Activated naive CD4-positive, alpha-beta T cell treated with anti-CD3 and anti-CD28 coated beads, Interleukin-2, amount 50 U/mL, for 72 hours (primary cell): ENCODE measurements around the gene KBTBD4. TPM values are rescaled to one million over a fixed set of nuclear protein-coding genes. Genes with fewer than 3 reads are reported as not detected.
"Not testable (repeated sequence)": the region's sequence is repeated elsewhere in the genome, so short reads cannot be mapped to it uniquely, and the experiment has no call there.

Experiments
- ATAC-seq, 2 donors: fragments of 150-1000 bp; cut with Tn5 transposase; 2 replicates each; pipeline ENCODE4 v1.10.0; 2021; ENCODE audit warnings: mild to moderate bottlenecking in 2 of 2, moderate library complexity in 2 of 2
- DNase-seq, 2 donors: peaks; one replicate each; pipeline ENCODE4 v3.0.0; 2021 to 2022; ENCODE audit warnings: low spot score in 2 of 2
- H3K27ac Mint-ChIP-seq, 2 donors: one replicate each; pipeline ENCODE4 v1.8.0; 2022; ENCODE audit warnings: mild to moderate bottlenecking in 2 of 2, mixed read lengths in 2 of 2
- H3K36me3 Mint-ChIP-seq, 2 donors: one replicate each; pipeline ENCODE4 v1.8.0; 2022; ENCODE audit warnings: mixed read lengths in 2 of 2
- H3K9me3 Mint-ChIP-seq, 2 donors: one replicate each; pipeline ENCODE4 v1.8.0; 2022; ENCODE audit warnings: mixed read lengths in 2 of 2
- total RNA-seq, 2 donors: library from RNA; stranded (reverse); gene quantifications; one replicate each; pipeline ENCODE4 v1.2.3, GENCODE V29; 2022

The KBTBD4 gene
- total RNA-seq, 2 donors from 2014 or later = 22.1 to 25.4 TPM

GRCh38 chr11:47550288-47551047 lies 28.3 kb downstream of the KBTBD4 start:
- DNase-seq (no peak), ATAC-seq (no peak)
- Mint-ChIP-seq H3K36me3 (peaks cover 18 to 36% of the 10 kb centered on the region in 2 donors), H3K9me3 (no peaks in the 10 kb centered on the region), H3K27ac (peak overlapping the region; percentile 66 to 97)

GRCh38 chr11:47546274-47546673 lies 32.5 kb downstream of the KBTBD4 start:
- Mint-ChIP-seq H3K36me3 (peaks cover 7 to 25% of the 10 kb centered on the region in 2 donors), H3K27ac (peak overlapping the region in 1 of 2 donors; percentile 36)
- H3K9me3 Mint-ChIP-seq, ATAC-seq, DNase-seq: not testable (repeated sequence)

DNA sequence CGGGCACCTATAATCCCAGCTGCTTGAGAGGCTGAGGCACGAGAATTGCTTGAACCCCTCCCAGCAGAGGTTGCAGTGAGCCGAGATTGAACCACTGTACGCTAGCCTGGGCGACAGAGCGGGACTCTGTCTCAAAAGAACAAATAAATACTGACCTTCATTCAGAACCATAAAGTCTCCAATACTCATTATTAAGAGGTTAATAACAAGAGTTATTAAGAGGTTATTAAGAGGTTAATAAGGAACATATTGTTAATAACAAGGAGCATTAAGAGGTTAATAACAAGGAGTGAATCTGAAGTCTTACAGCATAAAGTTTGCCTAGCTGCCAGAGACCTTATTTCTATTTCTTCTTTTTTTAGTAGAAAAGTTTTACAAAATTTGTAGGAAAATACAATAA lies 33.5 kb downstream of the KBTBD4 start:
- H3K9me3 Mint-ChIP-seq = no peaks in the 10 kb centered on the region
- H3K36me3 Mint-ChIP-seq = peaks cover 0 to 15% of the 10 kb centered on the region in 2 donors
- H3K27ac Mint-ChIP-seq = no peak overlapping the region
- ATAC-seq (no peak), DNase-seq (no peak)

- DNase-seq (no peak), ATAC-seq (peak; percentile 38 to 55)
- H3K36me3 Mint-ChIP-seq = peaks cover 5 to 11% of the 10 kb centered on the region in 2 donors
- peaks cover 0 to 4% of the 10 kb centered on the region in 2 donors for H3K9me3 Mint-ChIP-seq
- H3K27ac Mint-ChIP-seq = peak overlapping the region; percentile 93 to 96
Observed at GRCh38 chr11:47541070-47541469, 37.7 kb downstream of the KBTBD4 start.

DNA sequence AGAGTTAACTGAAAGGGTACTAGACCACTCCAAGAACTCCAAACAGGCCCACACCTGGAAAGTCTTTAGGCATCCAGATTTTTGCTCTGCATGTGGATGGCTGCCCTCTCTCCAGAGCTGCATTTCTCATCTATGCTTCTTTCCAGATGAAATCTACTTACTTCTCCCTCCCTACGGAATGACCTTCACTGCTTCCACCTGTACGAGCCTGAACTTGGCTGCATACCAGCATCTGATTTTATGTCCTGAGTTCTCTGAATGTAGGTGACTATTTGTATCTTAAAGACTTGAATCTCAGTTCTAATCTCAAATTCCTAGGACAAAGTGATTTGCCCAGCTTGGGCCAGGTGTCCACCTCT lies 39.1 kb downstream of the KBTBD4 start:
- Mint-ChIP-seq H3K27ac (peak overlapping the region; percentile 88 to 93), H3K36me3 (peaks cover 5 to 11% of the 10 kb centered on the region in 2 donors), H3K9me3 (peaks cover 0 to 4% of the 10 kb centered on the region in 2 donors)
- ATAC-seq = no peak
- no peak for DNase-seq

- no peak for DNase-seq
- ATAC-seq = no peak
- H3K9me3 Mint-ChIP-seq = peaks cover 0 to 4% of the 10 kb centered on the region in 2 donors
- peaks cover 5 to 11% of the 10 kb centered on the region in 2 donors for H3K36me3 Mint-ChIP-seq
- H3K27ac Mint-ChIP-seq = peak overlapping the region in 1 of 2 donors; percentile 87
Observed at GRCh38 chr11:47538741-47539565, 39.8 kb downstream of the KBTBD4 start.

- DNase-seq = no peak
- H3K36me3 Mint-ChIP-seq = peaks cover 5 to 11% of the 10 kb centered on the region in 2 donors
- peaks cover 0 to 4% of the 10 kb centered on the region in 2 donors for H3K9me3 Mint-ChIP-seq
- H3K27ac Mint-ChIP-seq = no peak overlapping the region
- ATAC-seq = no peak
Observed at GRCh38 chr11:47536915-47537314, 41.9 kb downstream of the KBTBD4 start.

GRCh38 chr11:47534704-47535251 lies 44.0 kb downstream of the KBTBD4 start:
- peak overlapping the region in 1 of 2 donors; percentile 55 for H3K27ac Mint-ChIP-seq
- H3K9me3 Mint-ChIP-seq = peaks cover 0 to 4% of the 10 kb centered on the region in 2 donors
- no peak for DNase-seq
- no peak for ATAC-seq
- peaks cover 5 to 8% of the 10 kb centered on the region in 2 donors for H3K36me3 Mint-ChIP-seq

DNA sequence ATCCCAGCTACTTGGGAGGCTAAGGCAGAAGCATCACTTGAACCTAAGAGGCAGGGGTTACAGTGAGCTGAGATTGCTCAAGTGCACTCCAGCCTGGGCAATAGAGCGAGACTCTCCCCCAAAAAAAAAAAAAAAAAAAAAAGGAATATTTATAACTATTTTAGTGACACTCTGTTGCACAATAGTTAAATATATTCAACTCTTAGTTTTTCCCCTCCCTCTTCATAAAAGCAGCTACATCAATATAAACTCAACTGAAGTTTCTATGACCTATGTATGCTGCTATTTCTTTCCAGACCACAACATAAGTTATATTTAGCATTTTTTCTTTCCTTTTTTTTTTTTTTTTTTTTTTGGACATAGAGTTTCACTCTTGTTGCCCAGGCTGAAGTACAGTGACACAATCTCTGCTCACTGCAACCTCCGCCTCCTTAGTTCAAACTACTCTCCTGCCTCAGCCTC lies 45.0 kb downstream of the KBTBD4 start:
- Mint-ChIP-seq H3K36me3 (peaks cover 2 to 3% of the 10 kb centered on the region in 2 donors), H3K27ac (no peak overlapping the region), H3K9me3 (peaks cover 0 to 3% of the 10 kb centered on the region in 2 donors)
- ATAC-seq (no peak), DNase-seq (no peak)

GRCh38 chr11:47532597-47533213 lies 46.1 kb downstream of the KBTBD4 start:
- ATAC-seq (no peak), DNase-seq (no peak)
- H3K9me3 Mint-ChIP-seq = no peaks in the 10 kb centered on the region
- peak overlapping the region; percentile 42 to 77 for H3K27ac Mint-ChIP-seq
- H3K36me3 Mint-ChIP-seq = no peaks in the 10 kb centered on the region

DNA sequence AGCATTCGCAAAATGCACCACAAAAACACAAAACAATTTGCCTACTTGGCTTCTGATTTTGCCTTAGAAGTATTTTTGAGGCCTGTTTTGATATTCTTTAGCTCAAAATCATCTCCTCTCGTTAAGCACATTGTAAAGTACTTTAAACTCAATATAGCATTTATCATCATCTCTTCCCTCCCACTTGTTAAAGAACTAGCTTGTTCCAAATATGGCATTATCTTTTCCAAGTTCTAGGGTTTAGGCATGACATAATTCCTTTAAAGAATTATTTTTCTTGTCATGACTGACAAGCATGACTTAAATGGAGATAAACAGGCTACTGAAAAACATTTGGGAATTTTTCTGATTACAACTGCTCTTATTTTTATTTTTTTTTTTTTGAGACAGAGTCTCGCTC lies 47.1 kb downstream of the KBTBD4 start:
- H3K36me3 Mint-ChIP-seq = no peaks in the 10 kb centered on the region
- DNase-seq (no peak), ATAC-seq (no peak)
- H3K27ac Mint-ChIP-seq = no peak overlapping the region
- H3K9me3 Mint-ChIP-seq = no peaks in the 10 kb centered on the region

DNA sequence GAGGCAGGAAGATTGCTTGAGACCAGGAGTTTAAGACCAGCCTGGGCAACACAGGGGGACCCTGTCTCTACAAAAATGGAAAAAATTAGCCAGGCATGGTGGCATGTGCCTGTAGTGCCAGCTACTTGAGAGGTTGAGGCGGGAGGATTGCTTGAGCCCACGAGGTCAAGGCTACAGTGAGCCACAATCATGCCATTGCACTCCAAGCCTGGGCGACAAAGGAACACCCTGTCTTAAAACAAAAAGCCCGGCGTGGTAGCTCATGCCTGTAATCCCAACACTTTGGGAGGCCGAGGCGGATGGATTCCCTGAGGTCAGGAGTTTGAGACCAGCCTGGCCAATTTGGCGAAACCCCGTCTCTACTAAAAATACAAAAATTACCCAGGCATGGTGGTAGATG lies 48.0 kb downstream of the KBTBD4 start:
- H3K27ac Mint-ChIP-seq = peak overlapping the region in 1 of 2 donors; percentile 7
- H3K9me3 Mint-ChIP-seq, DNase-seq, ATAC-seq, H3K36me3 Mint-ChIP-seq: not testable (repeated sequence)

DNA sequence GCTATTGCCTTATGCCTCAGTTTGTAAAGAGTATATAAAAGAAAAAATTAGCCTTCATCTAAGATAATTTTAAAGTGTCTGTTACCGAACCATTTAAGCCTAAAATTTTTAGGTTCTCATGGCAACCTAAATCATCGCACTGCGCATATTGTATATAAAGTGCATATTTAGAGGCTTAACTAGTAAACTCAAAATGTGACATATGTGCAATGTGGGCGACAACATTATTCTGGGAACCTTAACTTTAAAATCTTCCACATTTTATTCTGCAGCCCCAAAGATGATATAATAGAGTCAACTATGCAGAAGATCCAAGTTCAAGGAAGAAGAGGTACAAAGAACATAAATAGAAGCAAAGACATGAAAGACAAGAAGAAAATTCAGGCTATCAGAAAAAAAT lies 48.8 kb downstream of the KBTBD4 start:
- H3K36me3 Mint-ChIP-seq = no peaks in the 10 kb centered on the region
- no peak for DNase-seq
- H3K27ac Mint-ChIP-seq = no peak overlapping the region
- H3K9me3 Mint-ChIP-seq = no peaks in the 10 kb centered on the region
- no peak for ATAC-seq

- DNase-seq (no peak), ATAC-seq (no peak)
- Mint-ChIP-seq H3K27ac (peak overlapping the region in 1 of 2 donors; percentile 30), H3K9me3 (no peaks in the 10 kb centered on the region), H3K36me3 (no peaks in the 10 kb centered on the region)
Observed at GRCh38 chr11:47527186-47527585, 51.6 kb downstream of the KBTBD4 start.

DNA sequence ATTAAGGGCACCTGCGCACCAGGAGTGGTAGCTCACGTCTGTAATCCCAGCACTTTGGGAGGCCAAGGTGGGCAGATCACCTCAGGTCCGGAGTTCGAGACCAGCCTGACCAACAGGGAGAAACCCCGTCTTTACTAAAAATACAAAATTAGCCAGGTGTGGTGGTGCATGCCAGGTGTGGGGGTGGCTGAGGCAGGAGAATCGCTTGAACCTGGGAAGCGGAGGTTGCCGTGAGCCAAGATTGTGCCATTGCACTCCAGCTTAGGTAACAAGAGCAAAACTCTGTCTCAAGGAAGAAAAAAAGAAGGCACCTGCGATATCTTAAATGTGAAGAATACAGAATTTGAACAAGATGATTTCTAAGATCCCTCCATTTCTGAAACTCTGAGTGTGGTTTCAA lies 52.7 kb downstream of the KBTBD4 start:
- H3K36me3 Mint-ChIP-seq, H3K9me3 Mint-ChIP-seq, ATAC-seq, DNase-seq: not testable (repeated sequence)
- peak overlapping the region in 1 of 2 donors; percentile 90 for H3K27ac Mint-ChIP-seq

DNA sequence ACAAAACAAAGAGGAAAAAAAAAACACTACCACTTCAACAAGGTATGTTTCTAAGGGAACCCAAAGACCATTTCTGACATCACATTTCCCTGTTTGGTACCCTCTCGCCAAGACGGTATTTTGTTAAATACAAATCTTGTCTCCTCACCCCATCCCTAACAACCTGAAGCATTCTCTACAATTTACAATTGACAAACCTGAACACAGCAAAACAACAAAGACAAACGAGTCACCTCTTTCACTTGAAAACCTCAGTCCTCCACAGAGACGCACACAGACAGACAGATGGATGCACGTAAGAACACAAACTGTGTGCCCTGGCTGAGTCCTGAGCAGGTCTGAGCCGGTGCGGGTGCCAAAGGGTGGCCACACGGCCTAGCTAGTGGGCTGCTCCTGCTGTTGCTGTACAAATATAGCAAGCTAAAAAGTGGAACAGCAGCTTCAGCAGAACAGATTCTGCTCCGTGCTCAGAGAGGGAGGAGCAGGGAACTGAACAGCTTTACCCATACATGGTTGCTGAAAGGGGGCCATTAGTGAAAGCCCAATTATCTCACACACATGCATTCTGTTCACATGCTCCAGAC lies 54.4 kb downstream of the KBTBD4 start:
- peak; percentile 42 to 57 for ATAC-seq
- Mint-ChIP-seq H3K36me3 (no peaks in the 10 kb centered on the region), H3K9me3 (no peaks in the 10 kb centered on the region), H3K27ac (peak overlapping the region; percentile 42 to 65)
- peak in 1 of 2 donors; percentile 17 for DNase-seq
